ENCODE data around the gene MBD2. TPM values are rescaled to one million over a fixed set of nuclear protein-coding genes. Genes with fewer than 3 reads are reported as not detected.

Gene MBD2
- total RNA-seq, 3 donors from 2014 or later: 83.3 to 108 (median 106) TPM

- DNase-seq (no peak), ATAC-seq (no peak)
- Histone ChIP-seq H3K9me3 (peaks cover 3% of the 10 kb centered on the region), H3K36me3 (ENCODE audit: low read depth) (no peaks in the 10 kb centered on the region), H3K4me3 (no peak overlapping the region), H3K4me1 (ENCODE audit: low read depth) (no peaks in the 10 kb centered on the region)
- TF ChIP-seq CTCF (IDR thresholded peaks at IDR 0.05): no peak
- intact Hi-C loops (cut with DNase I, micrococcal nuclease): no loop called here
Observed at GRCh38 chr18:54148678-54149077, 75.8 kb downstream of the MBD2 start.

DNA sequence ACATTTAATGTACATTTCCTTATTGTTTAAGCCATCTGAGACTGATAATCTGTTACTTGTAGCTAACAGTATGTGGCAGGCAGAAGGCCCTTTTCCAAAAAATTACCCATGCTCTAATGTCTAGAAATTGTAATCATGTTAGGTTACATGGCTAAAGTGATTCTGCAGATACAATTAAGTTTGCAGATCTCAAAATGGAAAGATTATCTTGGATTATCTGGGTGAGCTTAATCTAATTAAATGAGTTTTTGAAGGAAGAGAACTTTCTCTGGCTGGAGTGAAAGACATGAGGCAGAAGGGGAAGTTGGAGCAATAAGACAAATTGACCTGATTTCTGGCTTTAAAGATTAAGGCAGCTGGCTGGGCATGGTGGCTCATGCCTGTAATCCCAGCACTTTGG, 76.3 kb downstream of the MBD2 start:
- intact Hi-C loops (cut with DNase I, micrococcal nuclease): no loop called here
- no peak for DNase-seq
- Histone ChIP-seq H3K9me3 (peaks cover 4% of the 10 kb centered on the region), H3K4me1 (ENCODE audit: low read depth) (no peaks in the 10 kb centered on the region), H3K36me3 (ENCODE audit: low read depth) (no peaks in the 10 kb centered on the region), H3K4me3 (no peak overlapping the region)
- TF ChIP-seq CTCF (IDR thresholded peaks at IDR 0.05): no peak
- ATAC-seq: no peak

DNA sequence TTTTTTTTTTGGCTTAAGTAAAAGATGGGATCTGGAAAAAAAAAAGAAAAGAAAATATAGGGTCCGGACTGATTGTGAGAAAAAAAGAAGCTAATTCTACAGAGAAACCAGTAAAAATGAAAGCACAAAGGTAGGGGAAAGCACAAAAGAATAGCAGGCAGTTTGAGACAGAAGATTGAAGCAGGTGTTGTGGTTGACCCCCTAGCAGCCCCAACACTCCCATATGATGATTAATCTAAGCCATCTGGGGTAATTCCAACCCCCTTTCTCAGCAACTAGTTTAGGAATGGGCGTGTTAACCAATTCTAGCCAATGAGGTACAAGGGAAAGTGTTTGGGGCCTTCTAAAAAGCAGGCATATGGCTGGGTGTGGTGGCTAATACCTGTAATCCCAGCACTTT, 77.0 kb downstream of the MBD2 start:
- H3K9me3 ChIP-seq: peaks cover 4% of the 10 kb centered on the region
- no peaks in the 10 kb centered on the region for H3K4me1 ChIP-seq (ENCODE audit: low read depth)
- no peak overlapping the region for H3K4me3 ChIP-seq
- ATAC-seq (no peak), DNase-seq (no peak)
- intact Hi-C loops (cut with DNase I, micrococcal nuclease): no loop called here
- no peaks in the 10 kb centered on the region for H3K36me3 ChIP-seq (ENCODE audit: low read depth)
- TF ChIP-seq CTCF (IDR thresholded peaks at IDR 0.05): no peak

DNA sequence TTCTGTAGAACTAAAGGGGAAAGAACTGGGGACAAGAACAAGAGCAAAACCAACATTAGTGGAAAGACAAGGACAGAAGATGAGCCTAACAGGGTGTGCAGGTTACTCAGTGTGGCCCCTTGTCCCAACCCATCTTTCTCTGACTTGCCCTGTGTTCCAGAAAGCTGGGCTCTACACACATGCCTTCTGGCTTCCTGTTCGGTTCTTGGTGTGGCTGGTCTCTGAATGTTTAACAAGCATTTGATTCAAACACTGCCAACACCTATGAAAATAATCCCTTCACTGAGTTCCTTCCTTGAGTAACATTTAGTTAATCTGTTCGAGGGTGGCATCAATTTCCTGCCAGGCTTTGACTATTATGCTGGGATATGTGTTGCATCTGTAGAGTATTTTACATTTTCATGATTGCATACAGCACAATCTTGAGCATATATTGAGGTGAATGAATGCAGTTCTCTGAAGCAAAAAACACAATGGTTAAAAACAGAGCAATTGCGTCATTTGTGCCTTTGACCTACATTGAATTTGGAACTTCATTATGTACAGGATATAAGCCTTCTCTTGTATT, 83.3 kb downstream of the MBD2 start:
- no peaks in the 10 kb centered on the region for H3K36me3 ChIP-seq (ENCODE audit: low read depth)
- H3K9me3 ChIP-seq: peaks cover 12% of the 10 kb centered on the region
- intact Hi-C loops (cut with DNase I, micrococcal nuclease): no loop called here
- H3K4me1 ChIP-seq (ENCODE audit: low read depth): no peaks in the 10 kb centered on the region
- DNase-seq (no peak), ATAC-seq (no peak)
- H3K4me3 ChIP-seq: no peak overlapping the region
- TF ChIP-seq CTCF (IDR thresholded peaks at IDR 0.05): no peak

GRCh38 chr18:54140641-54141040, 83.8 kb downstream of the MBD2 start:
- DNase-seq (no peak), ATAC-seq (no peak)
- Histone ChIP-seq H3K4me1 (ENCODE audit: low read depth) (no peaks in the 10 kb centered on the region), H3K9me3 (peaks cover 12% of the 10 kb centered on the region), H3K36me3 (ENCODE audit: low read depth) (no peaks in the 10 kb centered on the region), H3K4me3 (no peak overlapping the region)
- intact Hi-C loops (cut with DNase I, micrococcal nuclease): no loop called here
- TF ChIP-seq CTCF (IDR thresholded peaks at IDR 0.05): no peak

DNA sequence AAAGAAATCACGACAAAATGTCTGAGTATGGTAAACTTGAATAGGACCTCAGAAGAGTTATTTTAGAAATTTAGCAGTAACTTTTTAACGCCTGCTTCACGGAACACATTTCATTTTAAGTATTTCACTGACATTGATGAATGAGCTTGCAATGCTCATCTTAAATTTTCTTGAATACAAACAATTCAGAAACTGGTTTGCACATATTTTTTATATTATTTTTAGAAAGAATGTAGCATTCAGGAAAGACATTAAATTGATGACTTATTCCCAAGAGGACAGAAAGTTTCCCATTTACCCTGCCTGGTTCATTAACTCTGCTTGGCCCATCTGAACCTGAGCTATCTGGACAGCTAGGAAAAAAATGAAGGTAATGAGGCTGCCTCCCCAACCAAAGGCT, 89.3 kb downstream of the MBD2 start:
- intact Hi-C loops (cut with DNase I, micrococcal nuclease): no loop called here
- no peak for ATAC-seq
- Histone ChIP-seq H3K4me1 (ENCODE audit: low read depth) (no peaks in the 10 kb centered on the region), H3K4me3 (no peak overlapping the region), H3K36me3 (ENCODE audit: low read depth) (no peaks in the 10 kb centered on the region), H3K9me3 (peaks cover 9% of the 10 kb centered on the region)
- no peak for DNase-seq
- TF ChIP-seq CTCF (IDR thresholded peaks at IDR 0.05): no peak
